Erythroblast (primary cell): Measurements from ENCODE around the gene LAMP1.

Experiments
- GATA1 ChIP-seq: IDR thresholded peaks from 2 replicates; pipeline ENCODE4 v1.6.1; 2011; ENCODE audit warnings: low read depth, mild to moderate bottlenecking, control low read depth, low read length, moderate library complexity
- POLR2A ChIP-seq: IDR thresholded peaks from 2 replicates; pipeline ENCODE4 v1.6.1; 2011; ENCODE audit warnings: mild to moderate bottlenecking, low read length

- TF ChIP-seq POLR2A (no peak), GATA1 (no peak)
Observed at GRCh38 chr13:113299951-113300350, 2.9 kb downstream of the LAMP1 start.
